HepG2 (cell line): ENCODE measurements around the gene SEPTIN12. TPM values are rescaled to one million over a fixed set of nuclear protein-coding genes. Genes with fewer than 3 reads are reported as not detected.
A peak's percentile ranks its signal among the peaks of the same experiment; 100 is the strongest.

Experiments used
- ELF4 ChIP-seq: sonication (generic); formaldehyde crosslinking; IDR thresholded peaks from 2 replicates; pipeline ENCODE4 v1.5.0; 2020; ENCODE audit warnings: missing genetic modification reagents, mild to moderate bottlenecking, moderate library complexity, borderline replicate concordance
- HHEX ChIP-seq: IDR thresholded peaks from 2 replicates; pipeline ENCODE4 v1.6.1; 2016; ENCODE audit warnings: control low read depth
- HIVEP1 ChIP-seq: sonication (generic); formaldehyde crosslinking; IDR thresholded peaks from 2 replicates; pipeline ENCODE4 v1.4.0; 2020; ENCODE audit warnings: mild to moderate bottlenecking, missing genetic modification reagents
- NONO ChIP-seq, 2 experiments: fragments of 450-650 bp in 1 of 2; sonication (generic) in 1 of 2; formaldehyde crosslinking in 1 of 2; IDR thresholded peaks in 1 of 2; conservative IDR thresholded peaks in 1 of 2; 2 replicates each; pipeline versions ENCODE4 v1.6.1 to v1.8.0; 2017 to 2022; ENCODE audit warnings: mild to moderate bottlenecking in 1 of 2, missing genetic modification reagents in 1 of 2, moderate library complexity in 1 of 2
- RBFOX2 ChIP-seq: fragments of 200-400 bp; formaldehyde crosslinking; IDR thresholded peaks from 2 replicates; pipeline ENCODE4 v1.6.1; 2017; ENCODE audit warnings: low read depth, mild to moderate bottlenecking, low read length
- RBM39 ChIP-seq: fragments of 200-400 bp; formaldehyde crosslinking; IDR thresholded peaks from one replicate; pipeline ENCODE4 v1.6.1; 2018; ENCODE audit warnings: antibody characterized with exemption, mild to moderate bottlenecking, low read depth, low read length; ENCODE audit not compliant: poor library complexity, severe bottlenecking
- RFXAP ChIP-seq: sonication (generic); formaldehyde crosslinking; IDR thresholded peaks from 2 replicates; pipeline ENCODE4 v1.4.0; 2020; ENCODE audit warnings: missing genetic modification reagents, borderline replicate concordance
- RXRA ChIP-seq: sonication (generic); formaldehyde crosslinking; IDR thresholded peaks from 2 replicates; pipeline ENCODE4 v1.5.1; 2020; ENCODE audit warnings: missing genetic modification reagents
- THAP11 ChIP-seq: IDR thresholded peaks from 2 replicates; pipeline ENCODE4 v1.6.1; 2016; ENCODE audit warnings: missing biosample characterization, missing genetic modification reagents
- TP53 ChIP-seq: sonication (generic); formaldehyde crosslinking; conservative IDR thresholded peaks from 2 replicates; pipeline ENCODE4 v1.4.0; 2020; ENCODE audit warnings: missing genetic modification reagents
- YY1 ChIP-seq: IDR thresholded peaks from 2 replicates; pipeline ENCODE4 v1.6.1; 2011; ENCODE audit warnings: low read length, low read depth, moderate library complexity, mild to moderate bottlenecking; ENCODE audit not compliant: insufficient read depth, insufficient replicate concordance
- ZNF30 ChIP-seq: sonication (generic); formaldehyde crosslinking; IDR thresholded peaks from 2 replicates; pipeline ENCODE4 v1.5.0; 2020; ENCODE audit warnings: mild to moderate bottlenecking, missing genetic modification reagents
- ZNF724P ChIP-seq: sonication (generic); formaldehyde crosslinking; IDR thresholded peaks from 2 replicates; pipeline ENCODE4 v1.8.0; 2022; ENCODE audit warnings: missing genetic modification reagents, borderline replicate concordance
- ZNF792 ChIP-seq: IDR thresholded peaks from 2 replicates; pipeline ENCODE4 v1.6.1; 2016
- polyA plus RNA-seq, 8 experiments: library from polyadenylated mRNA; depleted of rRNA in 3 of 8; stranded (reverse) in 7 of 8; unstranded in 1 of 8; fragments of >200 nt; fragmentation: Illumina TruSeq in 4 of 8; extraction: Trizol in 4 of 8; gene quantifications; 2 replicates each; pipeline versions ENCODE4 v1.2.1 to v1.2.3, GENCODE V29; 2011 to 2016; ENCODE audit warnings: low read depth in 4 of 8, missing spikeins in 1 of 8, mixed read lengths in 1 of 8; ENCODE audit not compliant: insufficient read depth in 1 of 8
- total RNA-seq, 5 experiments: library from RNA; depleted of rRNA; stranded (reverse); fragments of >200 nt; fragmentation: Illumina TruSeq; extraction: Trizol; gene quantifications; 2 replicates each; pipeline ENCODE4 v1.2.3, GENCODE V29; 2016; ENCODE audit warnings: low read depth in 1 of 5
- TF ChIP-seq, protein P1 (sequence below): sonication (generic); formaldehyde crosslinking; IDR thresholded peaks from 2 replicates; pipeline ENCODE4 v1.4.0; 2020; ENCODE audit warnings: missing genetic modification reagents, borderline replicate concordance
- TF ChIP-seq, protein P2 (sequence below): sonication (generic); formaldehyde crosslinking; IDR thresholded peaks from 2 replicates; pipeline ENCODE4 v1.4.0; 2020; ENCODE audit warnings: low read depth, missing genetic modification reagents
- TF ChIP-seq, protein P3 (sequence below): IDR thresholded peaks from 2 replicates; pipeline ENCODE4 v1.6.1; 2018; ENCODE audit warnings: missing genetic modification reagents, mild to moderate bottlenecking, missing compliant biosample characterization
- TF ChIP-seq, protein P4 (sequence below): sonication (generic); formaldehyde crosslinking; IDR thresholded peaks from 2 replicates; pipeline ENCODE4 v1.9.0; 2021; ENCODE audit warnings: missing genetic modification reagents, mild to moderate bottlenecking, borderline replicate concordance

Gene SEPTIN12
- total and polyA plus RNA-seq, 2 of the 13 experiments (the other 11 are each of a cell fraction or from before 2014, with no cell fraction given): 0.22 TPM; not detected in 1

- TF ChIP-seq, protein P1, sequence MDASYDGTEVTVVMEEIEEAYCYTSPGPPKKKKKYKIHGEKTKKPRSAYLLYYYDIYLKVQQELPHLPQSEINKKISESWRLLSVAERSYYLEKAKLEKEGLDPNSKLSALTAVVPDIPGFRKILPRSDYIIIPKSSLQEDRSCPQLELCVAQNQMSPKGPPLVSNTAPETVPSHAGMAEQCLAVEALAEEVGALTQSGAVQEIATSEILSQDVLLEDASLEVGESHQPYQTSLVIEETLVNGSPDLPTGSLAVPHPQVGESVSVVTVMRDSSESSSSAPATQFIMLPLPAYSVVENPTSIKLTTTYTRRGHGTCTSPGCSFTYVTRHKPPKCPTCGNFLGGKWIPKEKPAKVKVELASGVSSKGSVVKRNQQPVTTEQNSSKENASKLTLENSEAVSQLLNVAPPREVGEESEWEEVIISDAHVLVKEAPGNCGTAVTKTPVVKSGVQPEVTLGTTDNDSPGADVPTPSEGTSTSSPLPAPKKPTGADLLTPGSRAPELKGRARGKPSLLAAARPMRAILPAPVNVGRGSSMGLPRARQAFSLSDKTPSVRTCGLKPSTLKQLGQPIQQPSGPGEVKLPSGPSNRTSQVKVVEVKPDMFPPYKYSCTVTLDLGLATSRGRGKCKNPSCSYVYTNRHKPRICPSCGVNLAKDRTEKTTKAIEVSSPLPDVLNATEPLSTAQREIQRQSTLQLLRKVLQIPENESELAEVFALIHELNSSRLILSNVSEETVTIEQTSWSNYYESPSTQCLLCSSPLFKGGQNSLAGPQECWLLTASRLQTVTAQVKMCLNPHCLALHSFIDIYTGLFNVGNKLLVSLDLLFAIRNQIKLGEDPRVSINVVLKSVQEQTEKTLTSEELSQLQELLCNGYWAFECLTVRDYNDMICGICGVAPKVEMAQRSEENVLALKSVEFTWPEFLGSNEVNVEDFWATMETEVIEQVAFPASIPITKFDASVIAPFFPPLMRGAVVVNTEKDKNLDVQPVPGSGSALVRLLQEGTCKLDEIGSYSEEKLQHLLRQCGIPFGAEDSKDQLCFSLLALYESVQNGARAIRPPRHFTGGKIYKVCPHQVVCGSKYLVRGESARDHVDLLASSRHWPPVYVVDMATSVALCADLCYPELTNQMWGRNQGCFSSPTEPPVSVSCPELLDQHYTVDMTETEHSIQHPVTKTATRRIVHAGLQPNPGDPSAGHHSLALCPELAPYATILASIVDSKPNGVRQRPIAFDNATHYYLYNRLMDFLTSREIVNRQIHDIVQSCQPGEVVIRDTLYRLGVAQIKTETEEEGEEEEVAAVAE (CRISPR knock-in tag): peak; percentile 22; the same call in 1 of the 2 replicates
- TF ChIP-seq, protein P2, sequence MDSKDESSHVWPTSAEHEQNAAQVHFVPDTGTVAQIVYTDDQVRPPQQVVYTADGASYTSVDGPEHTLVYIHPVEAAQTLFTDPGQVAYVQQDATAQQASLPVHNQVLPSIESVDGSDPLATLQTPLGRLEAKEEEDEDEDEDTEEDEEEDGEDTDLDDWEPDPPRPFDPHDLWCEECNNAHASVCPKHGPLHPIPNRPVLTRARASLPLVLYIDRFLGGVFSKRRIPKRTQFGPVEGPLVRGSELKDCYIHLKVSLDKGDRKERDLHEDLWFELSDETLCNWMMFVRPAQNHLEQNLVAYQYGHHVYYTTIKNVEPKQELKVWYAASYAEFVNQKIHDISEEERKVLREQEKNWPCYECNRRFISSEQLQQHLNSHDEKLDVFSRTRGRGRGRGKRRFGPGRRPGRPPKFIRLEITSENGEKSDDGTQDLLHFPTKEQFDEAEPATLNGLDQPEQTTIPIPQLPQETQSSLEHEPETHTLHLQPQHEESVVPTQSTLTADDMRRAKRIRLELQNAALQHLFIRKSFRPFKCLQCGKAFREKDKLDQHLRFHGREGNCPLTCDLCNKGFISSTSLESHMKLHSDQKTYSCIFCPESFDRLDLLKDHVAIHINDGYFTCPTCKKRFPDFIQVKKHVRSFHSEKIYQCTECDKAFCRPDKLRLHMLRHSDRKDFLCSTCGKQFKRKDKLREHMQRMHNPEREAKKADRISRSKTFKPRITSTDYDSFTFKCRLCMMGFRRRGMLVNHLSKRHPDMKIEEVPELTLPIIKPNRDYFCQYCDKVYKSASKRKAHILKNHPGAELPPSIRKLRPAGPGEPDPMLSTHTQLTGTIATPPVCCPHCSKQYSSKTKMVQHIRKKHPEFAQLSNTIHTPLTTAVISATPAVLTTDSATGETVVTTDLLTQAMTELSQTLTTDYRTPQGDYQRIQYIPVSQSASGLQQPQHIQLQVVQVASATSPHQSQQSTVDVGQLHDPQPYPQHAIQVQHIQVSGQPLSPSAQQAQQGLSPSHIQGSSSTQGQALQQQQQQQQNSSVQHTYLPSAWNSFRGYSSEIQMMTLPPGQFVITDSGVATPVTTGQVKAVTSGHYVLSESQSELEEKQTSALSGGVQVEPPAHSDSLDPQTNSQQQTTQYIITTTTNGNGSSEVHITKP: no peak
- TF ChIP-seq RXRA (CRISPR knock-in tag) (0 out of 2 replicates have a peak, but pooled peaks have one; percentile 34), RBFOX2 (peak; percentile 58; the same call in 1 of the 2 replicates), RFXAP (CRISPR knock-in tag) (peak; percentile 53; the same call in 1 of the 2 replicates), ELF4 (CRISPR knock-in tag) (no peak), HHEX (CRISPR knock-in tag) (no peak), HIVEP1 (CRISPR knock-in tag) (no peak), TP53 (CRISPR knock-in tag) (no peak), THAP11 (CRISPR knock-in tag) (peak; percentile 66; the same call in 1 of the 2 replicates), NONO (IDR thresholded peaks at IDR 0.05) (no peak), NONO (CRISPR knock-in tag; conservative IDR thresholded peaks at IDR 0.05) (peak; percentile 35), ZNF724P (CRISPR knock-in tag) (no peak), ZNF30 (CRISPR knock-in tag) (no peak), RBM39 (peak; percentile 67), ZNF792 (0 out of 2 replicates have a peak, but pooled peaks have one; percentile 25), YY1 (peak; percentile 8)
- TF ChIP-seq, protein P3, sequence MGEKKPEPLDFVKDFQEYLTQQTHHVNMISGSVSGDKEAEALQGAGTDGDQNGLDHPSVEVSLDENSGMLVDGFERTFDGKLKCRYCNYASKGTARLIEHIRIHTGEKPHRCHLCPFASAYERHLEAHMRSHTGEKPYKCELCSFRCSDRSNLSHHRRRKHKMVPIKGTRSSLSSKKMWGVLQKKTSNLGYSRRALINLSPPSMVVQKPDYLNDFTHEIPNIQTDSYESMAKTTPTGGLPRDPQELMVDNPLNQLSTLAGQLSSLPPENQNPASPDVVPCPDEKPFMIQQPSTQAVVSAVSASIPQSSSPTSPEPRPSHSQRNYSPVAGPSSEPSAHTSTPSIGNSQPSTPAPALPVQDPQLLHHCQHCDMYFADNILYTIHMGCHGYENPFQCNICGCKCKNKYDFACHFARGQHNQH (CRISPR knock-in tag): 0 out of 2 replicates have a peak, but pooled peaks have one; percentile 42
- TF ChIP-seq, protein P4, sequence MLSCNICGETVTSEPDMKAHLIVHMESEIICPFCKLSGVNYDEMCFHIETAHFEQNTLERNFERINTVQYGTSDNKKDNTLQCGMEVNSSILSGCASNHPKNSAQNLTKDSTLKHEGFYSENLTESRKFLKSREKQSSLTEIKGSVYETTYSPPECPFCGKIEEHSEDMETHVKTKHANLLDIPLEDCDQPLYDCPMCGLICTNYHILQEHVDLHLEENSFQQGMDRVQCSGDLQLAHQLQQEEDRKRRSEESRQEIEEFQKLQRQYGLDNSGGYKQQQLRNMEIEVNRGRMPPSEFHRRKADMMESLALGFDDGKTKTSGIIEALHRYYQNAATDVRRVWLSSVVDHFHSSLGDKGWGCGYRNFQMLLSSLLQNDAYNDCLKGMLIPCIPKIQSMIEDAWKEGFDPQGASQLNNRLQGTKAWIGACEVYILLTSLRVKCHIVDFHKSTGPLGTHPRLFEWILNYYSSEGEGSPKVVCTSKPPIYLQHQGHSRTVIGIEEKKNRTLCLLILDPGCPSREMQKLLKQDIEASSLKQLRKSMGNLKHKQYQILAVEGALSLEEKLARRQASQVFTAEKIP: no peak
These were observed 14.6 kb upstream of the SEPTIN12 start (continued) for GRCh38 chr16:4802659-4803287.
